K562 (cell line): ENCODE measurements around the gene SAMD4A. TPM values are rescaled to one million over a fixed set of nuclear protein-coding genes. Genes with fewer than 3 reads are reported as not detected.

ENCODE experiments used
- BDP1 ChIP-seq: IDR thresholded peaks from 3 replicates; pipeline ENCODE4 v1.6.1; 2011; ENCODE audit not compliant: insufficient read length, insufficient read depth
- ETV1 ChIP-seq: fragments of 450-650 bp; conservative IDR thresholded peaks from 2 replicates; pipeline ENCODE4 v1.6.1; 2016; ENCODE audit warnings: missing genetic modification characterization, control low read depth, low read depth, missing compliant biosample characterization
- FOXK2 ChIP-seq, 2 experiments: fragments of 450-650 bp; IDR thresholded peaks in 1 of 2; conservative IDR thresholded peaks in 1 of 2; 2 replicates each; pipeline ENCODE4 v1.6.1; 2016; ENCODE audit warnings: low read depth in 2 of 2, mild to moderate bottlenecking in 1 of 2
- FUS ChIP-seq: fragments of 200-400 bp; formaldehyde crosslinking; optimal IDR thresholded peaks from 2 replicates; pipeline ENCODE3; 2017; ENCODE audit warnings: low read depth, low read length
- IRF2 ChIP-seq: sonication (generic); formaldehyde crosslinking; IDR thresholded peaks from 2 replicates; pipeline ENCODE4 v1.8.1; 2022; ENCODE audit warnings: mild to moderate bottlenecking, missing genetic modification reagents
- MED1 ChIP-seq: sonication (generic); formaldehyde crosslinking; IDR thresholded peaks from 2 replicates; pipeline ENCODE4 v1.8.1; 2023; ENCODE audit warnings: missing genetic modification reagents, borderline replicate concordance
- MTA1 ChIP-seq: fragments of 450-650 bp; IDR thresholded peaks from 2 replicates; pipeline ENCODE4 v1.6.1; 2017; ENCODE audit warnings: borderline replicate concordance
- PATZ1 ChIP-seq: fragments of 250-450 bp; sonication (Bioruptor Pico); IDR thresholded peaks from 2 replicates; pipeline ENCODE4 v1.5.0; 2020; ENCODE audit warnings: mild to moderate bottlenecking, borderline replicate concordance
- RBM39 ChIP-seq: fragments of 200-400 bp; formaldehyde crosslinking; optimal IDR thresholded peaks from 2 replicates; pipeline ENCODE3; 2018; ENCODE audit warnings: low read depth, low read length
- ZNF764 ChIP-seq: fragments of 250-450 bp; sonication (Bioruptor Pico); IDR thresholded peaks from 2 replicates; pipeline ENCODE4 v1.4.0; 2020; ENCODE audit warnings: low read depth, mild to moderate bottlenecking, moderate library complexity
- polyA plus RNA-seq, 8 experiments: library from polyadenylated mRNA; depleted of rRNA in 4 of 8; stranded (reverse) in 5 of 8; unstranded in 3 of 8; fragments of >200 nt; fragmentation: Nextera tagmentation in 2 of 8; fragmentation: Illumina TruSeq in 1 of 8; extraction: Ambion mirVana in 2 of 8; extraction: Trizol in 1 of 8; gene quantifications; 2 replicates each; pipeline versions ENCODE4 v1.2.1 to v1.2.3, GENCODE V29; 2011 to 2014; ENCODE audit warnings: inconsistent platforms in 1 of 8, missing spikeins in 1 of 8
- total RNA-seq, 7 experiments: library from RNA; depleted of rRNA in 6 of 7; stranded (reverse); fragments of >200 nt in 6 of 7; fragmentation: Illumina TruSeq in 2 of 7; extraction: Trizol in 2 of 7; gene quantifications; 2 replicates each; pipeline versions ENCODE4 v1.2.1 to v1.2.3, GENCODE V29; 2011 to 2021; ENCODE audit warnings: low replicate concordance in 1 of 7
- TF ChIP-seq, protein P1 (sequence below), 2 experiments: fragments of 450-650 bp in 1 of 2; sonication (generic) in 1 of 2; formaldehyde crosslinking in 1 of 2; IDR thresholded peaks; 2 replicates each; pipeline versions ENCODE4 v1.7.1 to v1.9.0; 2016 to 2022; ENCODE audit warnings: inconsistent platforms in 1 of 2, mild to moderate bottlenecking in 1 of 2, missing genetic modification reagents in 1 of 2
- TF ChIP-seq, protein P2 (sequence below): fragments of 450-650 bp; IDR thresholded peaks from 2 replicates; pipeline ENCODE4 v1.7.1; 2018; ENCODE audit warnings: mild to moderate bottlenecking, low read depth; ENCODE audit not compliant: partially characterized antibody
- TF ChIP-seq, protein P3 (sequence below): fragments of 250-450 bp; sonication (Bioruptor Pico); IDR thresholded peaks from 2 replicates; pipeline ENCODE4 v1.4.0; 2020

Gene SAMD4A
- total and polyA plus RNA-seq, 9 of the 15 experiments (the other 6 are each of a cell fraction or from before 2014, with no cell fraction given): 0.66 to 6.8 (median 3.3) TPM

DNA sequence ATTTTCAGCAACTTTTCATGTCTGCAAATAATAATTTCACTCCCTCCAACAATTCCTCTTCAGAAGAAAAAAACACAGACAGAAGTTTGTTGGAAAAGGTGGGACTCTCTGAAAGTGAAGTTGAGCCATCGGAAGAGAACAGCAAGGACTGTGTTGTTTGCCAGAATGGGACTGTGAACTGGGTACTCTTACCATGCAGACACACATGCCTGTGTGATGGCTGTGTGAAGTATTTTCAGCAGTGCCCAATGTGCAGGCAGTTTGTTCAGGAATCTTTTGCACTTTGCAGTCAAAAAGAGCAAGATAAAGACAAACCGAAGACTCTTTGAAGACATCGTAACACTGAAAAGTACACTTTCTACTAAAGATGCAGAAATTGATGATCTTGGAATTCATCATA lies 28.9 kb upstream of the SAMD4A start (continued):
- TF ChIP-seq, protein P1, sequence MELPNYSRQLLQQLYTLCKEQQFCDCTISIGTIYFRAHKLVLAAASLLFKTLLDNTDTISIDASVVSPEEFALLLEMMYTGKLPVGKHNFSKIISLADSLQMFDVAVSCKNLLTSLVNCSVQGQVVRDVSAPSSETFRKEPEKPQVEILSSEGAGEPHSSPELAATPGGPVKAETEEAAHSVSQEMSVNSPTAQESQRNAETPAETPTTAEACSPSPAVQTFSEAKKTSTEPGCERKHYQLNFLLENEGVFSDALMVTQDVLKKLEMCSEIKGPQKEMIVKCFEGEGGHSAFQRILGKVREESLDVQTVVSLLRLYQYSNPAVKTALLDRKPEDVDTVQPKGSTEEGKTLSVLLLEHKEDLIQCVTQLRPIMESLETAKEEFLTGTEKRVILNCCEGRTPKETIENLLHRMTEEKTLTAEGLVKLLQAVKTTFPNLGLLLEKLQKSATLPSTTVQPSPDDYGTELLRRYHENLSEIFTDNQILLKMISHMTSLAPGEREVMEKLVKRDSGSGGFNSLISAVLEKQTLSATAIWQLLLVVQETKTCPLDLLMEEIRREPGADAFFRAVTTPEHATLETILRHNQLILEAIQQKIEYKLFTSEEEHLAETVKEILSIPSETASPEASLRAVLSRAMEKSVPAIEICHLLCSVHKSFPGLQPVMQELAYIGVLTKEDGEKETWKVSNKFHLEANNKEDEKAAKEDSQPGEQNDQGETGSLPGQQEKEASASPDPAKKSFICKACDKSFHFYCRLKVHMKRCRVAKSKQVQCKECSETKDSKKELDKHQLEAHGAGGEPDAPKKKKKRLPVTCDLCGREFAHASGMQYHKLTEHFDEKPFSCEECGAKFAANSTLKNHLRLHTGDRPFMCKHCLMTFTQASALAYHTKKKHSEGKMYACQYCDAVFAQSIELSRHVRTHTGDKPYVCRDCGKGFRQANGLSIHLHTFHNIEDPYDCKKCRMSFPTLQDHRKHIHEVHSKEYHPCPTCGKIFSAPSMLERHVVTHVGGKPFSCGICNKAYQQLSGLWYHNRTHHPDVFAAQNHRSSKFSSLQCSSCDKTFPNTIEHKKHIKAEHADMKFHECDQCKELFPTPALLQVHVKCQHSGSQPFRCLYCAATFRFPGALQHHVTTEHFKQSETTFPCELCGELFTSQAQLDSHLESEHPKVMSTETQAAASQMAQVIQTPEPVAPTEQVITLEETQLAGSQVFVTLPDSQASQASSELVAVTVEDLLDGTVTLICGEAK (IDR thresholded peaks at IDR 0.05): no peak
- TF ChIP-seq, protein P1 (CRISPR knock-in tag; IDR thresholded peaks at IDR 0.05): no peak
- no peak for TF ChIP-seq MTA1
- TF ChIP-seq RBM39: no peak
- no peak for TF ChIP-seq IRF2 (CRISPR knock-in tag)
- no peak for TF ChIP-seq ETV1 (tag)
- TF ChIP-seq, protein P2, sequence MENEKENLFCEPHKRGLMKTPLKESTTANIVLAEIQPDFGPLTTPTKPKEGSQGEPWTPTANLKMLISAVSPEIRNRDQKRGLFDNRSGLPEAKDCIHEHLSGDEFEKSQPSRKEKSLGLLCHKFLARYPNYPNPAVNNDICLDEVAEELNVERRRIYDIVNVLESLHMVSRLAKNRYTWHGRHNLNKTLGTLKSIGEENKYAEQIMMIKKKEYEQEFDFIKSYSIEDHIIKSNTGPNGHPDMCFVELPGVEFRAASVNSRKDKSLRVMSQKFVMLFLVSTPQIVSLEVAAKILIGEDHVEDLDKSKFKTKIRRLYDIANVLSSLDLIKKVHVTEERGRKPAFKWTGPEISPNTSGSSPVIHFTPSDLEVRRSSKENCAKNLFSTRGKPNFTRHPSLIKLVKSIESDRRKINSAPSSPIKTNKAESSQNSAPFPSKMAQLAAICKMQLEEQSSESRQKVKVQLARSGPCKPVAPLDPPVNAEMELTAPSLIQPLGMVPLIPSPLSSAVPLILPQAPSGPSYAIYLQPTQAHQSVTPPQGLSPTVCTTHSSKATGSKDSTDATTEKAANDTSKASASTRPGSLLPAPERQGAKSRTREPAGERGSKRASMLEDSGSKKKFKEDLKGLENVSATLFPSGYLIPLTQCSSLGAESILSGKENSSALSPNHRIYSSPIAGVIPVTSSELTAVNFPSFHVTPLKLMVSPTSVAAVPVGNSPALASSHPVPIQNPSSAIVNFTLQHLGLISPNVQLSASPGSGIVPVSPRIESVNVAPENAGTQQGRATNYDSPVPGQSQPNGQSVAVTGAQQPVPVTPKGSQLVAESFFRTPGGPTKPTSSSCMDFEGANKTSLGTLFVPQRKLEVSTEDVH: no peak
- no peak for TF ChIP-seq FOXK2 (conservative IDR thresholded peaks at IDR 0.05 in 1 of 2, IDR thresholded peaks at IDR 0.05 in 1 of 2; ENCODE audit: low read depth in 2 of 2)
- TF ChIP-seq PATZ1: no peak
- no peak for TF ChIP-seq MED1
- TF ChIP-seq BDP1: no peak
- TF ChIP-seq ZNF764 (CRISPR knock-in tag): no peak
- no peak for TF ChIP-seq FUS
- TF ChIP-seq, protein P3, sequence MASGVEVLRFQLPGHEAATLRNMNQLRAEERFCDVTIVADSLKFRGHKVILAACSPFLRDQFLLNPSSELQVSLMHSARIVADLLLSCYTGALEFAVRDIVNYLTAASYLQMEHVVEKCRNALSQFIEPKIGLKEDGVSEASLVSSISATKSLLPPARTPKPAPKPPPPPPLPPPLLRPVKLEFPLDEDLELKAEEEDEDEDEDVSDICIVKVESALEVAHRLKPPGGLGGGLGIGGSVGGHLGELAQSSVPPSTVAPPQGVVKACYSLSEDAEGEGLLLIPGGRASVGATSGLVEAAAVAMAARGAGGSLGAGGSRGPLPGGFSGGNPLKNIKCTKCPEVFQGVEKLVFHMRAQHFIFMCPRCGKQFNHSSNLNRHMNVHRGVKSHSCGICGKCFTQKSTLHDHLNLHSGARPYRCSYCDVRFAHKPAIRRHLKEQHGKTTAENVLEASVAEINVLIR: no peak
